NCI-H460 (cell line): Measurements from ENCODE around the gene MAN1C1. TPM values are rescaled to one million over a fixed set of nuclear protein-coding genes. Genes with fewer than 3 reads are reported as not detected.

ENCODE experiments used
- DNase-seq: peaks from one replicate; pipeline ENCODE4 v3.0.0-alpha.2; 2016; ENCODE audit warnings: low read depth; ENCODE audit errors: extremely low read depth
- total RNA-seq: library from RNA; depleted of rRNA; stranded (reverse); fragments of >200 nt; shearing (Covaris generic); gene quantifications from 2 replicates; pipeline ENCODE4 v1.2.3, GENCODE V29; 2014

The MAN1C1 gene
- total RNA-seq, 1 experiment from 2014 or later = 0.10 TPM

DNA sequence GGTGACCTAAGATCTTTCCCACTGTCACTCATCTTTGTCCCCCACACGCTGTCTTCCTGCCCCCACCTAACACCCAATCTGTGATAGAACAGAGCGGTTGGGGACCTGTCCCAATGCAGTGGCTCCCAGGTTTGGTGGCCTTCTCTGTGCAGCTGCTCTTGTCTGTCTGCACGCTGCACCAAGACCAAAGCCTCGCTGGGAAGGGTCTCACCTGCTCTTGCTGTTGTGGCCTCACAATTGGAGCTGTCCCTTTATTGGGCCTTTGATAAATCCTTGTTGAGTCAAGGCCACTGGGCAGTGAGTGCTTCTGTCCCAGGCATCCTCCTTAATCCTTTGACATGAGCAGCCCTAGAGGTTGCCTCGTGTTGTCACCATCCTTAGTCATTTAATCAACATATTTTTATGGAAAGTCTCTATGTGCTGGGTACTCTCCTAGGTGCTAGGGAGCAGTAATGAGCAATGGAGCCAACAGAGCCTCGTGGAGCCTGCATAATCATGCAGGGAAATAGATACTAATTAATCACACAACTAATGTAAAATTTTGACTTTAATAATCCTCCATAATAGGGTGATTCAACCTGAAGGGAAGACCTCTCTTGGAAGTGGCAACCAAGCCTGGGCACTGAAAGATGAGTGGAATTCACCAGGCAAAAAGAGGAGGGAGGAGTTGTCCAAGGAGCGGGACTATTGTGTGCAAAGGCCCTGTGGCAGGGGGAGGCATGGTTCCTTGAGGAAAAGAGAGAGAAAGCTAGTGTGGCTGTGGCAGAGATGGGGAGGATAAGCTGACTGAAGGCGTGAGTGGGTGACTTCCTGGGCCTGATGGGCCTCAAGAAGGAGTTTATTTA is 57.6 kb downstream of the MAN1C1 start:
- DNase-seq = no peak

DNA sequence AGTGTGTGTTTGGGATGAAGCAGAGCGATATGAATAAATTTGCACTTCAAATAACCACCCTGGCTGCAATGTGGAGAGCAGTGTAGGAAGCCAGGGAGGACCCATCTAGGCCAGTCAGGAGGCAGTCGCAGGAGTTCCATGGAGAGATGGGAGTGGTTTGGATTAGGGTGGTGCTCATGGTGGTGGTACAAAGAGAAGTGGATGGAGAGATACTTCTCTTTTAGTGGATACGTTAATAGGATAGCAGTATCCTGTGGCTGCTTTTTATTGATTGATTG is 58.2 kb downstream of the MAN1C1 start:
- DNase-seq = no peak

DNA sequence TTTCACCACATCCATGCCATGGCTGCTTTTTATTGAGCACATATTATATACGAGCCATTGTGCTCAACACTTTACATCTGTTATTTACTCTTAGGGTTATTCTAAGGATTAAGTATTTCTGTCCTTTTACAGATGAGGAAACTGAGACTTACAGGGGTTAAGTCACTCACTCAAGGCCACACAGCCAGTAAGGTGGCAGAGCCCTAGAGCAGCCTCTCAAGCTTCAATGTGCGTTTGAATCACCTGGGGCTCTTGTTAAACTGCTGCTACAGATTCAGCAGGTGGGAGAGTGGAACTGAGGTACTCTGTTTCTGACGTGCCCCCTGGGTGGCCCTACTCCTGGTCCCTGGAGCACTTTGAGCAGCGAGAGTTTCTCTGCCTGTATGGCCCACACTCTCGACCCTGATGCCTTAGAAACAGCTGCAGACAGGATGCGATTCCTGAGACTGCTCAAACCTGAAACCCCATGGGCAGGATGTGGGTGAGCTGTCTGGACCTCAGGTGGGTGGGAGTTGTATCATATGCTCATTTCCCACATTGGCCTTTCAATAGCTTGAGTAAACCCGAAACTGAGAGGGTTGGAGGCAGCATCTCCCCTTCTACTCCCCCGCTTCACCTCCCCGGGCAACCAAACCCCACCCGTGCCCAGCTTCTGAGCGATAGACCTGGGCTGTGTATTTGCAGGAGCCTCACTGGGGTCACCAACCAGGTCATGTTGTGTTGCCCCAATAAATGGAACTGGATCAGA is 59.3 kb downstream of the MAN1C1 start:
- no peak for DNase-seq

DNA sequence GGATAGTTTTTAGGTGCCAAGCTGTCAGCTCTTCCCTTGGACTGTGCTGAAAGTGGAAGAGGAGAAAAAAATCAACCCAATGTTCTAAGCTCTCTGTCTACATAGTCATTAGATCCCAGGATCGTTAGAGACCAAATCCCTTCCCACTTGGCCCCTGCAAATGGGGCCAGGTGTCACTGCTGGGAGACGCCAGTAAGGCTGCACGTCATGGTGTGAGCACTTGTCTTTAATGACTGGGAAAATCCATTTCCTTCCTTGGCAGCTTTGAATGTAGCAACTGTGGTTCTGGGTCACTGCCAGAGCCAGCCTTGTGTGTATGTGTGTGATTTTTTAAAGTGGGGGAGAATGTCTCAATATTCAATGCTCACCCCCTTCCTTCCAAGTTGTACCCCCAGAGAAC is 59.9 kb downstream of the MAN1C1 start:
- DNase-seq = no peak

DNA sequence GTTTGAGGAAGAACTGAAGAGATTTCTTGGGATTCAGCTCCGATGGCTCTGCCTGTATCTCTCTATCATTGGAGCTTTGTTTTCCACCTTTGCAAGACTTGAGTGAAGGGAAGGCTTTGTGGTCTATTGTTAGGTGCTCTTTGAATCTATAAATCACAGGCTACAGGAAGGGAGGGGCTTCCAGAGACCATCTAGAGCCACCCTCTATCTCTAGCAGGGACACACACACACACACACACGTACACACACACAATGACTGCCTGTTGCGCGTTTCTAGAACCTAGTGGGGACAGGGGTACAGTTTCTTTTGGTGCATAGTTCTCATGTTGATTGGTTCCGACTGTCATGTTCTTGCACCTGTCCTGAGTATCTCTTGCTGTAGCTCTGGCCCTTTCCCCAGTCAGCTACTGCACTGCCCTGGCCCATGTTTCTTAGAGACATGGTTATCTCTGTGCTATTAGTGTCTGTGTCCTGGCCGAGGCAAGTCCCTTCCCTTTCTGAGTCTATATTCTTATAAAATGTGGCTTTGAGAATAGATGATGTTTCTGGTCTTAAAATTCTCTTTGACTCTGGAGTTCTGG is 60.7 kb downstream of the MAN1C1 start:
- DNase-seq = no peak

DNA sequence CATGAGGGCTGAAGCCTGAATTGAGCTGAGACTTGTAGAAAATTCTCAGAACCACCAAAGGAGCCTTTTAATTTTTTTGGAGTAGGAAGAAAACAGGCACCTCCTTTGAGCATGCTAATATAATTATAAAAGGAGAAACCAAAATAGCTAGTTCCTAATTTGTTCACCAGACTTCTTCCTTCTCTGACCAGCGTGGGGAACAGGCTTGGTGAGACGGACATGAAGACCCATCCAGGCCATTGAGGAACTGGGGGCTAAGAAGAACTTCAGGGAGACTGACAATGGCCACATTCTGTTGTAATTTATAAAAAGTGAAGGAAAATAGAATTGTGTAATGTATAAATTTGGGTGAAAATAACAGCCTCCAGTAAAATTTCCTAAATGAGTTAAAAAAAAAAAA is 62.6 kb downstream of the MAN1C1 start:
- no peak for DNase-seq

DNA sequence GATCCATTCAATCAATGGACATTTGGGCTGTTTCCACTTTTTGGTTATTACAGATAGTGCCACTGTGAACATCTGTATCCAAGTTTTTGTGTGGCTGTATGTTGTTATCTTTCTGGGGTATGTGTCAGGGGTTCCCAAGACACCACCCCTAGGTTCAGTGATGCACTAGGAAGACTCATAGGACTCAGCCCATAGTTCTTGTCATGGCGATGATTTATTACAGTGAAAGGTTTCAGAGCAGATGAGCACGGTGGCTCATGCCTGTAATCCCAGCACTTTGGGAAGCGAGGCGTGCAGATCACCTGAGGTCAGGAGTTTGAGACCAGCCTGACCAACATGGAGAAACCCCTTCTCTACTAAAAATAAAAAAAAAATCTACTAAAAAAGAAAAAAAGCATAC is 64.1 kb downstream of the MAN1C1 start:
- DNase-seq = no peak

DNA sequence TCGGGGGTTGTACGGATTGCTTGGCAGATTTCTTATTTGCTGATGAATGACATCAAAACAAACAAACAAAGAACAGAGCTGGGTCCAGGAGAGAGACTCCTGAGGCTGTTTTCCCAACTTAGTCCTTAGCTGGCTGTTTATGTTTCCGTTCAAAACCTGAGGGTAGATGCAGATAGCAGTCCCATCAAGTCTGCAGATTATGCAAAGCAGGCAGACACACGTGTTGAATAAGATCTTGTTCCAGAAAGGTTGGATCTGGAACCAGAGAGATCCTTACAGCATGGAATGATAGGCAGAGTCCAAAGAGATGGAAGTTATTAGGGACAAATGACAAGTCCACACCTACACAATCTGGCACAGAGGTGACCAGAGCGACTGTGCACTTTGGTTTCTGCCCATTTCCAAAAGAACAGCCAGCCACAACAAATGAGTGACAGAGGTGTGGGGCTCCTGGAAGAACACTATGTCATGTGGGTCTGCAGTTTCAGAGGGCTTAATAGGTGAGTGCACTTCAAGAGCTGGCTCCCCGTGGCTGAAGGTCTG is 65.5 kb downstream of the MAN1C1 start:
- no peak for DNase-seq

DNA sequence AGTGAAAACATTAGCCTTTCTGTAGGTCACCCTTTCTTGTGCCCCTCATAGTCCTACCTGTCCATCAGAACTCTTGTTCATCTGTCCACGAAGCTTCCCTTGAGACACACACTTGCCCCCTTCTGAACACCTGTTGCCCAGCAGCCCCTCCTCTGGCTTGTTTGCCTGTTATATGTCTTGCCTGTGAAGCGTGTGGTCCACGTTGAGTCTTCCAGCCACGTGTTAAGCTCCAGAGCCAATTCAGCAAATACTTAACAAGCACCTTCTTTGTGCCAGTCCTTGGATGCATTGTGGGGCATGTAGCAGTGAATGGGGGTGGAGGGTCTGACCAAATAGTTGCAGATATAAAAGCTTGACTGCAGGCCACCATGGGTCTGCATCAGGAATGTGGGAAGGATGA is 66.6 kb downstream of the MAN1C1 start:
- DNase-seq = no peak

DNA sequence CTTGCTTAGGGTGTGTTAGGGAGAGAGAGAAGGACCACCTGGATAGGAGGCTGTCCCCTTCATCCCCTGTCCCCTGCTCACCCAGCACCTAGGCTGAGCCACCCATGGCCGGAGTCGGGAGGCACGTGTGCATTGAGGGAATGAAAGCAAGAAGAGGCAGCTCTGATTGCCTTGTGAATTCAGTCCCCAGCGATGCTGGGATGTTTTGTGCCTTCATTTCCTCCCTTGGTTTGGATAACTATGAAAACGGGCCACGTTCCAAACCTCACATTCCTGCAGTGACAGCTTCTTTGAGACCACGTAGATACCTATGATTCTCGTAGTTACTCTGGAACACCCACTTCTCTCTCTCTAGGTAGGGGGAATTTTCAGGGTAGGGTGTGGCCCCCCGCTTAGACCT is 67.1 kb downstream of the MAN1C1 start:
- no peak for DNase-seq

DNA sequence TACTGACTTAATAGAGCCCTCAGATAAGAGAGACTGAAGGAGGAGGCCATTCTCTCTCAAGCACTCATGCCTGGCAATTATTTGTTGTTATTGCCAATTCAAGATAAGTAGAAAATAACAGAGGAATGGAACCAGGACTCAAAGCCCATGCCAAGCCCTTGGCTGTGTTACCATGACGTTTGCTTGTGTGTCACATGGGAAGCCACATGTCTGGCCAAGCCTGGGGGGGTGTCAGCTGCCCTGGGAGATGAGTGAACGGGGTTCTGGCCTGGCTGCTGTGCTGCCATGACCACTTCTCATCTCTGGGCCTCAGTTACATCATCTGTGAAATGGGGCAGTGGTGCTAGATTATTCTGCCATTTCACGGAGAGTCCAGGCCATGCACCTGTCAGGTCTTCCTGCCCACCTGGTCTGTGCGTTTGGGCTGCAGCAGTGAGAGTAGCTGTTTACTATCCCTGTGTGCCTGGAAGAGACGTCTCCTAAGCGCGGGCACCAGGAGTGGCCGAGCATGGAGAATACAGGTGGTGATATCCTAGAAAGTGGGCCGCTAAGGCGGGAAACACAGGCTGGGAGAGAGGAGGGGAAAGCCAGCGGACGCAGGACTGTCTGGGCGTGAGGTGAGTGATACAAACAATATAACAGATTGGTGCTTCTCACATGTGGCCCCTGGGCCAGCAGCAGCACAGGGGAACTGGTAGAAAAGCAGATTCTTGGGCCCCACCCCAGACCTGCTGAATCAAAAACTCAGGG is 67.8 kb downstream of the MAN1C1 start:
- no peak for DNase-seq

DNA sequence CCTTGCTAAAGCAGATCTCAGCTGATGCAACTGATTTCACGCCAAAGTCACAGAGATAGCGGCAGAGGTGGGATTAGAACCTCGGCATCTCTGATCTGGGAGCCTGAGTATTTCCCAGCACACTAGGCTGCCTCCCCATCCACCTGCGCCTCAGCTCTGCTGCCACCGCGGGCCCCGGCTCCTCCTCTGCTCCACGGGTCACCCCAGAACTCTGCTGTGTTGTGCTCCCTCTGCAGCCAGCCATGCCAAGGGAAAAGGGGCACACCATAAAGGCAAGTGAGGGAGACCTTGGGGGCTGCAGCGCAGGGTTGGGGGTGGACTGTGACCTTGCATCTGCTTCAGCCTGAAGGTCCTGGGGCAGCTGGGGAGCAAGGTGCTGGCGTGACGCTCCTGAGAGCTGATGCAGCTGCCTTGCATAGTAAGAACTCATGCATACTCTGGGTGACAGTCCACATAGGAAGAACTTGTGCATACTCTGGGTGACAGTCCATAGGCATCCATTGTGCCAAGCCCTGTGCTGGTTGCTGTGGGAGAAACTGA is 68.7 kb downstream of the MAN1C1 start:
- DNase-seq = no peak

DNA sequence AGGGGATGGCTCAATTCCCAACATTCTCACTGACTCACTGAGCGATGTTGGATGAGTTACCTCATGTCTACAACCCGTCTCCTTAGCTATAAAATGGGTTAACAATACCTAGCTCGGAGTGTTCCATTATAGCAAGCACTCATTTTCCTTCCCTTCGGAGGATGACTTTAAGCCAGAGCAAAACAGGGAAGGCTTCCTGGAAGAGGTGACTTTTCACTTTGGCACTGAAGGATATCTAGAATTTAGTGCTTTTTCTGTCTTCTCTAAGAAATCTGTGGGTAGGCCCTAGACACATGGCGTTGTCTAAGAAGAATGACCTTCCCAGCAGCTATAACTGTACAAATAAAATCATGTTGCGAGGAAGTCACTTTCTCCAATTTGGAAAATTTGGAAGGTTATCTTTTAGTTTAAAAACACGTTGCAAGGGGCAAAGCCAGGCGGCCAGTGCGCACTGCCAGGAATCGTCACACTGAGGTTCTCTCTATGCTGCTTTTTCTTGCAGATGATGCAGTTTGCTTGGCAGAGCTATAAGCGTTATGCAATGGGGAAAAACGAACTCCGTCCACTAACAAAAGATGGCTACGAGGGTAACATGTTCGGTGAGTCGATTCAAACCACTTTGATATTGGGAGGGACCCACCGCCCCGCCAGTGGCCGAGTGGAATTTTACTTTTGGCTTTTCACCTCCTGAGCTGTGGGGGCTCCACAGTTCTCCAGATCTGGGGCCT is 69.5 kb downstream of the MAN1C1 start:
- DNase-seq = no peak

DNA sequence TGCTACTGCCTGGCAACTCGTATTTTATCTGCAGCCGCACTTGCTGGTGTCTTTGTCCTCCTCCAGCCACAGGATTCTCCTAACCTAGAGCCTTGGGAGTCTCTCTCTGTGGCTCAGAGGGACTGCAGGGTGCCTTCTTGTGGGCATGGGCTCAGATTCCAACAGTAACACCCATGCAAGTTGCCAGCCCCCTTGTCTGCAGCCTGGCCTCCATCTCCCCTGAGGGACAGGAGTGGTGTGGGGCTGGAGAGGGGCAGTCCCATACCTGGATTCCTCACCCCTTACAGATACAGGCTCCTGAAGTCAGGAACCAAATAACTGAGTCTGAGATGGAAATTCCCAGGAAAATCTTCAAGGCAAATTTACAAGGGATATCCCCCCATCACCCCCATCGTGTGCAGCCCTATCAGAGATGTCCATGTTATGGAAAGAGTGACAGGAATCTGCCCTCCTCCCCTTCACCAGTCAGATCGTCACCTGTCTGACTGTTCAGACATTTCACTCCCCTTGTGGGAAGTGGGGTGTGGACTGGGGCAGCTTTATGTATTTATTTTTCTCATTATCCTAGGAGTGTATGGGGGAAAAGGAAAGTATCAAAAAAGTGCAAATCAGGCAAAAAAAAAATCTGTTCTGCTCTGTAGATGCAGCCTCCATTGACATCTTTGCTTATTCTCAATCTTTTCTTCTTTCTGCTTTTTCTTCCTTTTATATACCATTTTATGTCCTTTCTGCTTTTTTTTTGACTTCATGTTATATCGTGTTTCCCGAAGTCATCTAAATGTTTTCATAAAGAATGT is 70.8 kb downstream of the MAN1C1 start:
- DNase-seq = no peak

DNA sequence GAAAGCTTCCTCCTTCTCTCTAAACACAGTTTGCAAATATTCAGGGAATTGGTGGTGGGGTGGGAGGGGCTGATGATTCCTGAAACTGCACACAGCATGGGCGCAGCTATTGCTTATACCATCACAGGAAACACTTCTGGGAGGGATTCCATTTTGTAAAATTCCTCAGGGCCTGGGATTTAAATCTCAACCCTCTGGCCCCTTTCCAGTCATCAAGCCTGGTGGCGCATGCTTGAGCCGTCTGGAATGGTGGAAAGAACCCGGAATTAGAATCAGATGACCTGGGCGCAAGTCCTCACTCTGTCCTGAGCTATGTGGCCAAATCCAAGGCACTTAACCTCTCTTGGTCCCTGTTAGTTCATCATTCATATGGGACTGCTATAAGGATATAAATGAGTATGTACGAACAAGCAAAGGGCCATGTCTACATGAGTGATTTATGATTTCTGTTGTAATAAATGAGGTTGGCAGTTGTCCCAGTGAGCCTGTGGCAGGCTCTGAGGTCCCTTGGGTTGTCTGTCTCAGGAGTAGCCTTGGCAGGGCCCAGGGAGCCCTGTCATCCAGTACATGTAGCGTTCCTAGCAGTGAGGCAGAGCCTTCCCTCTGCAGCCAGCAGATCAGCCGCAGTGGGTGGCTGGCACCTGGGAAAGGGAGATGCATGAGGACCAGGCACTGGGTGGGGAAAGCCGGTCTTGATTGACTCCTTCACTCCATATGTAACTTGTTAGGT is 72.0 kb downstream of the MAN1C1 start:
- no peak for DNase-seq

DNA sequence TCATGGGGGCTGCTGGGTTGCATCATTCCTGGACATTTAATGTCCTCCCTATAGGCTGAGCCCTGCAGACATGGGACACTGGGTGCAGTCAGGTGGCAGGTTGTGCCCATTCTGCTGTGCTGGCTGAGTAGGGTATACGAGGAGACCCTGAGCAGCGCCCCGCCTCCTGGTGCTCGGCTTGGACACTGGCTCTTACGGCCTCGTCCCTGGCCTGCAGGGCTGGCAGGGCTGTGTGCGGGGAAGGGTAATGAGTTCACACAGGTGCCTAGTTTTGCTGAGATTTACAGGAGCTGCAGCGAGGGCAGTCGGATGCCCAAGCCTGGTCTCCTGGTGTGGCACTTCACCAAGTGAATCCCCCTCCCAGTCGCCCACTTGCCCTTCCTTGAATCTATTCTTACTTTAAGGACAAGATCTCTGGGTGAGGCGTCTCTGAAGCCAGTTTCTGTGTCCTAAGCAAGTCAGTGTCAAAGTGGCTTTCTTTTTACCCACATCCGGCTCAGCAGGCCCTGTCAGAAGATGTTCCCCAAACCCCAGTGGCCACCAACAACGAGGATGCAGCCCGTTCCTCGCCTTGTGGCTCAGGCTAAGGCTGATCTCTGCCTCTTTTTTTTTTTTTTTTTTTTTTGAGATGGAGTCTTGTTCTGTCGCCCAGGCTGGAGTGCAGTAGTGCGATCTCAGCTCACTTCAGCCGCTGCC is 73.2 kb downstream of the MAN1C1 start:
- no peak for DNase-seq

DNA sequence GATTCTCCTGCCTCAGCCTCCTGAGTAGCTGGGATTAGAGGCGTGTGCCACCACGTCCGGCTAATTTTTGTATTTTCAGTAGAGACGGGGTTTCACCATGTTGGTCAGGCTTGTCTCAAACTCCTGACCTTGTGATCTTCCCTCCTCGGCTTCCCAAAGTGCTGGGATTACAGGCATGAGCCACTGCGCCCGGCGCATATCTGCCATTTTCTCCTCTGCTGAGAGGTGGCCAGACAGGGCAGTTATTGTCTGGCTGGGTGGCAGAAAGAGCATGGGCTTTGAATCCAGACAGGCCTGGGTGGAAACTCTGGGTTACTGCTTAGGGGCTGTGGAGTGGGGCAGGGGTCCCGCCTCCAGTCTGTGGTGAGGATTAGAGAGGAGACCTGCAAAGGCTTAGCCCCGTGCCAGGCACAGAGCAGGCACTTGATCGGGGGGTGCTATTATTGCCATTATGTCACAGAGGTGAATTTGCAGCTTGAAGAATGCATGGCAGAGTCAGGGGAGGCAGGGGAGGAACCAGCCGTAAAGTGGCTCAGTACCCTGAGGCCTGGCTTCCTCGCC is 73.9 kb downstream of the MAN1C1 start:
- no peak for DNase-seq

DNA sequence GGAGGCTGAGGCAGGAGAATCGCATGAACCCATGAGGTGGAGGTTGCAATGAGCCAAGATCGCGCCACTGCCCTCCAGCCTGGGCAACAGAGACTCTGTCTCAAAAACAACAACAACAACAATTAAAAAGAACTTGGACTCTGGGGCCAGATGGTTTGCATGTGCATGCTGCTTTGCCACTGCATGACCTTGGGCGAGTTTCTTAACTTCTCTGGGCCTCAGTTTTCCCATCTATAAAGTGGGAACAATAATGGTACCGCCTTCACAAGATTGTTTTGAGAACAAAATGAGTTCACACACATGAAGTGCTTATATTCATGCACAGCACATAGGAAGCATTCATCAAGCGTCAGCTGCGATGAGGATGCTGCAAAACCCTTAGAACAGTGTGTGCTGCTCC is 74.6 kb downstream of the MAN1C1 start:
- DNase-seq = no peak
